Non-pigmented ciliary epithelial cell (primary cell): ENCODE data around the gene TK2.
"Not testable (repeated sequence)": the region's sequence is repeated elsewhere in the genome, so short reads cannot be mapped to it uniquely, and the experiment has no call there.

Source experiments
- DNase-seq: peaks from one replicate; pipeline ENCODE4 v3.0.0-alpha.2; 2010; ENCODE audit warnings: low read depth

TK2 gene

GRCh38 chr16:66572356-66572755, 22.4 kb upstream of the TK2 start:
- DNase-seq = no peak

DNA sequence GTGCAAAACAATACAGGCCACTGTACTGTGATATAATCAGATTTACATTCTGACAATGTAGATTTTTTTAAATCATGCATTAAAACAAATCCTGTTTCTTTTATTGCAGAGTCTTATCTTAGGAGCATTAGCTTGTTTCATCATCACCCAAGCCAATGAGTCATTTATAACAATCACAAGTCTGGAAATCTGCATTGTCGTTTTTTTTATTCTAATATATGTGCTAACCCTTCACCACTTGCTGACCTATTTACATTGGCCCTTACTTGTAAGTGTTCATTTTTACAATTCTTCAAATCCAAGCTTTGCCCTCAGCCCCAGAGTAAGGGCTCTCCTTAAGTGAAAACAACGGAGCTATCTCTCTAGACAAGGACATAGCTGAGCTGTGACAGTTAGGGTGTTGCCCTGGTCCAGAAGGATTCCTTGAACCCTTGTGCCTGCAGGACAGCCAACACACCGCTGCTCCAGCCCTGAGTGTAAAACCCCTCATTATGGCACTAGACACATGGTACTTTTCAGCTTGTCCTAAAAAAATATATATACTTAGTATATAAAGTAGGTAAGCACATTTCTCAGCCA, 20.0 kb upstream of the TK2 start:
- no peak for DNase-seq

DNA sequence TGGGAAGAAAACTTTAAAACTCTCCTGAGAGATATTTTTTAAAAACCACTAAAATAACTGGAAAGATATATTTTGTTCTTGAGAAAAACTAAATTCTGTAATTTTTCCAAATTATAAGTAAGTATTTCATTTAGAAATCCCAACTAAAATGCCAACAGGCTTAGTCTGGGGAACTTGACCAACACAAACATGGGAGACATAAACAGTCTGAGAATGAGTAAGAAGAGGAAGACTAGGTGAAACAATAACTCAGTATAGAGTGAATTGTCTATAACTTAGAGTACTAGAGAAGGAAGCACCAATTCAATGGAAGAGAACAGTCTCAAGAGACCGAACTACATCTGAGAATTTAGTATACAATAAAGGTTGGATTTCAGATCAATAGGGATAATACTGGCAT, 19.2 kb upstream of the TK2 start:
- DNase-seq = no peak

- DNase-seq = no peak
Observed at GRCh38 chr16:66568355-66568754, 18.4 kb upstream of the TK2 start.

- DNase-seq = not testable (repeated sequence)
Observed at GRCh38 chr16:66567270-66567669, 17.3 kb upstream of the TK2 start.

- no peak for DNase-seq
Observed at GRCh38 chr16:66566051-66566901, 16.4 kb upstream of the TK2 start, which contains the start of gene CMTM1. Gene CMTM1, plus strand, starts transcription at chr16:66566439. Its CDS starts 75 bp downstream, at chr16:66566514.

GRCh38 chr16:66563574-66564334, 13.8 kb upstream of the TK2 start:
- DNase-seq = no peak

GRCh38 chr16:66562986-66563385, 13.1 kb upstream of the TK2 start:
- DNase-seq = no peak

GRCh38 chr16:66562409-66562808, 12.5 kb upstream of the TK2 start:
- no peak for DNase-seq

GRCh38 chr16:66561381-66562080, 11.6 kb upstream of the TK2 start:
- no peak for DNase-seq

DNA sequence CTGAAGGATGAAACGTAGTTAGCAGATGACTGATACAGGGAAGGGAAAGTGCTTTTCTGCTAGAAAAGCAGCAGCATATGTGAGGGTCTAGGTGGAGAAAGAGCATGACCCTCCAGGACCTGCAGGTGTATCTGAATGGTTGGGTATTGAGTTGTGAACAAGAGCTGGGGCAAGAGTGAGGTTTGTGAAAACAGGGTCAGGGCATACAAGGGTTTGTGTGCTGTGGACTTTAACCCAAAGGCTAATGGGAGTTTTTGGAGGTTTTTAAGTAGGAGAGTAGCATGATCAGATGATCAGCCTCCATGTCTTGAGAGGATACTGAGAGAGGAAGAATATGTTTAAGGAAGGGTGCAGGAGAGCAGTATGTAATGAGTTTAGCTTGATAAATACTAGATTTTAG, 10.2 kb upstream of the TK2 start:
- no peak for DNase-seq

DNA sequence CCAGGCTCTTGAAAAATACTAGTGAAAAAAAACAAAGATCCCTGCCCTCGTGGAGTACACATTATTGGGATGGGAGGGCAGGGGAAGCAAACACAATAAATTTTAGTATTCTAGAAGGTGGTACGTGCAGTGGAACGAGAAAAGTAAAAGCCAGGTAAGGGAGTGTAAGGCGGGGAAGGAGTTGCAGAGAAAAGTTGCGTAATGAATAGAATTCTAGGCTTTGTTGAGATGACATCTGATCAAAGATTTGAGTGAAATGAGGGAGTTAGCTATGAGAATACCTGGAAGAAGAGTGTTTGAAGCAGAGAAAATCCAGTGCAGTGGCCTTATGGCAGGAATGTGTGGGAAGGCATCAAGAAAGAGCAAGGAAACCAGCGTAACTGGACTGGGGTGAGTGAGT, 4.6 kb upstream of the TK2 start:
- no peak for DNase-seq

DNA sequence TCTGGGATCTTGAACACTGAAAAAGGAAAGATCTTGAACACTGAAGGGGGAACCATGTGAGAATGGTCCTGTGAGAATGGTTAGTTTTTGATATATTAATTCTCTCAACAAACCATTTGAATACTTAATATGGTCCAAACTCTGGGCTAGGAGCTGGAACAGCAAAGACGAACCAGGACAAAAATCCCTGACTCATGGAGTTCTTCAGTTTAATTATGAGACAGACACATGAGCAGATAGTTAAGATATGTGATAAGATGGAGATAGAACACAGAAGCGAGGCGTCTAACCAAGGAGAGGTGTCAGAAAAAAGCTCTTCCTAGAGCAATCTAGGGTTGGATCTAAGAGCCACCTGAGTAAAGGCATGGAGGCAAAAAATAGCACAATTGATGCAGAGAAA, 4.1 kb upstream of the TK2 start:
- no peak for DNase-seq

- DNase-seq = no peak
Observed at GRCh38 chr16:66553223-66553622, 3.3 kb upstream of the TK2 start.

GRCh38 chr16:66552286-66553177, 2.6 kb upstream of the TK2 start, which contains the start of gene CKLF:
Gene CKLF, plus strand, starts transcription at chr16:66552576. Its CDS starts 140 bp downstream, at chr16:66552716.
- DNase-seq = peak; percentile 36

GRCh38 chr16:66551788-66552285, 1.9 kb upstream of the TK2 start:
- no peak for DNase-seq

- no peak for DNase-seq
Observed at GRCh38 chr16:66551348-66551759, 1.4 kb upstream of the TK2 start.

DNA sequence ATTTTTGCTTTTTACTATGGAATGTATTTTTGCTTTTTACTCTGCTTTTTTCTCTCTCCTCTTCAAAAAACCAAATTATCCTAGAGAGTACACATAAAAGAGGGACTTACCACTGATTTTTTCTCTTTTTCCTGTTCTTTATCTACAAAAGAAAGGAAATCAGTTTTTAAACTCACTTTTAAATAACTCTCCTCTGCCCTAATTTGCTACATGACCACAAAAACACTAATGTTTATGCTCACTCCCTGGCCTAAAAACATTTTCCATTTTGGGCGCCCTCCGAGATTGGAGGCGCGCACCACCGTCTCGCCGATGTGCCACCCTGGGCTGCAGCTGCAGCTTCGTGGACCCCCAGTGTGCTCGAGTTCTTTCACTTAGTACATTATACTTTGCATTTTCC, 1.1 kb downstream of the TK2 start:
- no peak for DNase-seq

GRCh38 chr16:66548068-66548467, 1.9 kb downstream of the TK2 start:
- DNase-seq = no peak

DNA sequence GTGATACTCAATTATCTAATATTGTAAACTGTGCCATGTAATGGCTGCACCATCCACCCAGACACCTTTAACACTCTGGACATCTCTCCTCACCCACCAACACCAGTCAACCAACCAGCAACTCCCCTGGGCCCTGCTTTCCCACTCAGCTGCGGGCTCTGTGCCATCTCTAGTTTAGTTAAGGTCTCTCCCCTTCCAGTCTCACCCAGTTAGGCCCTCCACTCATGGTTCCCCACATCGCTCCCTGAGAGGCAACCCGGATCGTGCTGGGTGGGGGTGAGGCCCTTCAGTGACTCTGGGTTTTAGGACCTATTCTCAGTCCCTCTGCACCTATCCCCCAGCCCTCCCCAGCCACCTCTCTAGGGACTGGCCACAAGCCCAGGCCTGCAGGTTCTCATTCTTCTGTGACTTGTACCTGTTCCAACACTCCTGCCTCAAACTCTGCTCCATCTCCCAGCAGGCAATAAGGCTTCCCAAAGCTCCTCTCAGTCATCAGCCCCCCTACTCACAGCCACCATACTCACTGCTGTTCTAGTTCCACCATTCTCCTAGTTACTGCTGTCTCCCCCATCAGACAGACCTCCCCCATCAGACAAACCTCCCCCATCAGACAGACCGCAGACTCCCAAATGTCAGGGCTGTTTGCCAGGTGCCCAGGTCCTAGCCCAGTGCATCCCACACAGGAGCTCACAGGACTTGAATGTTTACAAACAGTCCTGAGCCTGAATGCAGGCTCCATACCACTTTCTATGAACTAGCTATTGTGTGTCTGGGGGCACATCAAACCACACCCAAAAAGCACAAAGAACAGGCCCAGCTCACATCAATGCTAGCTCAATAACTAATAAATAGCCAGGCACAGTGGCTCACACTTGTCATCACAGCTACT, 2.6 kb downstream of the TK2 start:
- no peak for DNase-seq
